ENCODE measurements around the gene LRRN3.
A peak's percentile ranks its signal among the peaks of the same experiment; 100 is the strongest.
"Not testable (repeated sequence)": the region's sequence is repeated elsewhere in the genome, so short reads cannot be mapped to it uniquely, and the experiment has no call there.

The LRRN3 gene

DNA sequence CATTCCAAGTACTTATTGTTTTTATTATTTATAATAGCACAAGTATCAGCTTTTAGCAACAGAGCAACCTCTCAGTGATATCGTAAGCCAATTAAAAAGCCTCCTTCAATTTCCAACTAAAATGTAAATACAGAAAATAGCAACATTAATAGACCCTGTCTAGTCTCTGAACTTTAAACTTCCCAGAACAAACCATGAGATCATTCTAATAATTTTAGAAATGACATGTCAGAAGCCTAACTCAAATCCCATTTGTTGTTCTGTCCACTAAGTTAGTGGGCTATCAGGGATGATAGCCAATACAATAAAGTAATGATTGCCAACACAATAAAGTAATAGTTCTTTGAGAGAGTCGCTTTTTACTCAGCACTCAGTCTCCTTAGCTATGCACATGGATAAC is 22.3 kb upstream of the LRRN3 start:
- Mint-ChIP-seq H3K4me1 (ENCODE audit: low read depth) (peaks cover 43% of the 10 kb centered on the region), H3K27ac (no peak overlapping the region), H3K27me3 (no peaks in the 10 kb centered on the region), H3K36me3 (ENCODE audit: low read depth) (peaks cover 4% of the 10 kb centered on the region), H3K9me3 (peaks cover 14% of the 10 kb centered on the region), H3K4me3 (no peak overlapping the region)

GRCh38 chr7:111071556-111071955 is 19.4 kb upstream of the LRRN3 start:
- Mint-ChIP-seq H3K27ac (no peak overlapping the region), H3K9me3 (no peaks in the 10 kb centered on the region), H3K4me1 (ENCODE audit: low read depth) (peaks cover 71% of the 10 kb centered on the region), H3K4me3 (no peak overlapping the region), H3K27me3 (no peaks in the 10 kb centered on the region), H3K36me3 (ENCODE audit: low read depth) (no peaks in the 10 kb centered on the region)

DNA sequence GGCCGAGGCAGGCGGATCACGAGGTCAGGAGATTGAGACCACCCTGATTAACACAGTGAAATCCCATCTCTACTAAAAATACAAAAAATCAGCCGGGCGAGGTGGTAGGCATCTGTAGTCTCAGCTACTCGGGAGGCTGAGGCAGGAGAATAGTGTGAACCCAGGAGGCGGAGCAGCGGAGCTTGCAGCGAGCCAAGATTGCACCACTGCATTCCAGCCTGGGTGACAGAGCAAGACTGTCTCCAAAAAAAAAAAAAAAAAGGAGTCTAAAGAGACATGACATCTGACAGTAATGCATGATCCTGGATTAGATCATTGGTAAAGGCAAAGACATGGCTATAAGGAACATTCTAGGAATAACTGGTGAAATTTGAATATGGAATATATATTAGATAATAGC is 18.3 kb upstream of the LRRN3 start:
- not testable (repeated sequence) for H3K4me3 Mint-ChIP-seq; H3K36me3 Mint-ChIP-seq (ENCODE audit: low read depth); H3K27me3 Mint-ChIP-seq; H3K9me3 Mint-ChIP-seq
- Mint-ChIP-seq H3K4me1 (ENCODE audit: low read depth) (peaks cover 76% of the 10 kb centered on the region), H3K27ac (peak overlapping the region; percentile 53)

- Mint-ChIP-seq H3K4me3 (peak overlapping the region; percentile 49), H3K4me1 (ENCODE audit: low read depth) (peaks cover 77% of the 10 kb centered on the region), H3K36me3 (ENCODE audit: low read depth) (no peaks in the 10 kb centered on the region), H3K9me3 (no peaks in the 10 kb centered on the region), H3K27me3 (no peaks in the 10 kb centered on the region), H3K27ac (peak overlapping the region; percentile 90)
Measured at GRCh38 chr7:111074071-111074747, 16.7 kb upstream of the LRRN3 start.

GRCh38 chr7:111074748-111075146 is 16.2 kb upstream of the LRRN3 start:
- H3K27ac Mint-ChIP-seq = peak overlapping the region; percentile 90
- no peaks in the 10 kb centered on the region for H3K36me3 Mint-ChIP-seq (ENCODE audit: low read depth)
- no peaks in the 10 kb centered on the region for H3K9me3 Mint-ChIP-seq
- peaks cover 78% of the 10 kb centered on the region for H3K4me1 Mint-ChIP-seq (ENCODE audit: low read depth)
- peak overlapping the region; percentile 31 for H3K4me3 Mint-ChIP-seq
- no peaks in the 10 kb centered on the region for H3K27me3 Mint-ChIP-seq

GRCh38 chr7:111075498-111075897 is 15.4 kb upstream of the LRRN3 start:
- no peak overlapping the region for H3K4me3 Mint-ChIP-seq
- no peaks in the 10 kb centered on the region for H3K36me3 Mint-ChIP-seq (ENCODE audit: low read depth)
- peak overlapping the region; percentile 89 for H3K27ac Mint-ChIP-seq
- H3K9me3 Mint-ChIP-seq = no peaks in the 10 kb centered on the region
- H3K27me3 Mint-ChIP-seq = no peaks in the 10 kb centered on the region
- H3K4me1 Mint-ChIP-seq (ENCODE audit: low read depth) = peaks cover 77% of the 10 kb centered on the region

GRCh38 chr7:111076205-111076604 is 14.7 kb upstream of the LRRN3 start:
- Mint-ChIP-seq H3K4me1 (ENCODE audit: low read depth) (peaks cover 80% of the 10 kb centered on the region), H3K4me3 (peak overlapping the region; percentile 33), H3K9me3 (no peaks in the 10 kb centered on the region), H3K27me3 (no peaks in the 10 kb centered on the region), H3K27ac (peak overlapping the region; percentile 89), H3K36me3 (ENCODE audit: low read depth) (no peaks in the 10 kb centered on the region)

DNA sequence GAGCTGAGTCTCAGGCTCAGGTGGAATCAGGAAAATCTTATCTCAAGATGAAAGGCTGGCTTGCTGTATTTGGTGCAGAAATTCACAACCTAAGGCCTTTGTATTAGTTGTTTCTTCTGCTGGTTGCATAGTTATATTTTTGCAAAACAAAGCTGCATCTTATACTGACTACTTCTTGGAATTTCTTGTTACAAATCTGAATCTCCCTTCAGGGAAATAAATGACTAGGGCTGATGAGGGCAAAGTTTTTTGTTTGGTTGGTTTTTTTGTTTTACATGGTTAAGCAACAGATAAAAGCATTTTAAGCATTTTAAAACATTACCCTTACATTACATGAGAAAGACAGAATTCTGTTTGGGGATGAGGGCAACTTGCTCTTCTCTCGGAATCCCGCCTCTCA is 13.9 kb upstream of the LRRN3 start:
- Mint-ChIP-seq H3K4me3 (no peak overlapping the region), H3K27me3 (no peaks in the 10 kb centered on the region), H3K36me3 (ENCODE audit: low read depth) (no peaks in the 10 kb centered on the region), H3K9me3 (no peaks in the 10 kb centered on the region), H3K4me1 (ENCODE audit: low read depth) (peaks cover 80% of the 10 kb centered on the region), H3K27ac (peak overlapping the region; percentile 89)

DNA sequence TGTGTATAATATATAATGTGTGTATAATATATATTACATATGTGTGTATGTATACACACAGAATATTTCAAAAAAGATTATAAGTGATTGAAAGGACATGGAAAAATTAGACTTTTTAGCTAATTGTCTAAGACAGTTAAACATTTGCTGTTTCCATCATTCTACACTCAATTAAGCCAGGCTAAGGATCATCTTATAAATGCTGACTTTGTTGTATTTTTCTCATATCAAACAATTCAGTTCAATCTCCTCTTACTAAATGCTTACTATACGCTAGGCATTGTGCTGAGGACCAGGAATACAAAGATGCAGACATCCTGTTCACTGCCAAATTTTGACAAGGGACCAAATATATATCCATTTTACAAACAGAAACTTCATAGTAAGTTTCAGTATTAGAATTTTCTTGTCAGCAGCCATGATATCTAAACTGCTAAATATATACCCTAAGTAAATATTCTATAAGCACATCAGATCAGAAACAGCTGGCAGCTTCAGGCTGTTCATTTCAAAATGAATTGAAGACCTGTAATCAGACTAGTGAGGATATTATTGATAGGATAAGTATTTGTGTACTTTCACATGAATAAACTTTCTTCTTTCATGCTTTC is 10.3 kb upstream of the LRRN3 start:
- Mint-ChIP-seq H3K27ac (peak overlapping the region; percentile 97), H3K36me3 (ENCODE audit: low read depth) (peaks cover 3% of the 10 kb centered on the region), H3K4me3 (no peak overlapping the region), H3K9me3 (peaks cover 2% of the 10 kb centered on the region), H3K27me3 (no peaks in the 10 kb centered on the region), H3K4me1 (ENCODE audit: low read depth) (peaks cover 83% of the 10 kb centered on the region)

DNA sequence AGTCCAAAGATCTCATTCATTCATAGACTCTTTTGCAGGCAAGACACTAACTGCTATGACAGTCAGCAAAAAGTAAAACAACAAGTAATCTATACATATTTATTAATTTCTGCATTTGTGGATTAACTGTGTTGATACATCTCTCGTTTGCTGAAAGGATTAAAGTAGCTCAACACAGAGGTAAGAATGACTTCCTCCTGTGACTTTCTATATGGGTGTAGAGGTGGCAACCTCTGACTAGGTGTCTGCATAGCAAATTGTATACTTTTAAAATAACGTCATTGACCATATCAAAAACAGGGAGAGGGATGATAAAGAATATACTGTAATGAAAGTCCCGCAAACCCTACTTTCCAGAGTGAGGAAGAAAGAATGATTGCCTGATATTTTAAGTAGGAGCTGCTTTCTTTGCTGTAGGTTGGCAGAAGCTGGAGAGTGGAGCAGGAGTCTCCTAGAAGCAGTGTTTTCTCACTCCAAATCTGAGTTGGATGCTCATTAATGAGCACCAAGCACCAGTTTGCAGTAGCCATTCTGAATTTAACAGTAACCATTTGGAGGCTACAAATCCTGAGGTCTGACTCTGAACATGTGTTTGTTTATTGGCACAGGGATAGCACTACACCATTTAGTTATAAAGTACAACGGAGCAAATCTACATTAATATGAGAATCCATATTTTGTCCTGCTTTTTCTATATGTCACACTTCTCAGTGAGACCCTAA is 9.2 kb upstream of the LRRN3 start:
- Mint-ChIP-seq H3K27ac (peak overlapping the region; percentile 97), H3K4me3 (peak overlapping the region; percentile 76), H3K27me3 (no peaks in the 10 kb centered on the region), H3K4me1 (ENCODE audit: low read depth) (peaks cover 83% of the 10 kb centered on the region), H3K36me3 (ENCODE audit: low read depth) (peaks cover 5% of the 10 kb centered on the region), H3K9me3 (peaks cover 4% of the 10 kb centered on the region)

DNA sequence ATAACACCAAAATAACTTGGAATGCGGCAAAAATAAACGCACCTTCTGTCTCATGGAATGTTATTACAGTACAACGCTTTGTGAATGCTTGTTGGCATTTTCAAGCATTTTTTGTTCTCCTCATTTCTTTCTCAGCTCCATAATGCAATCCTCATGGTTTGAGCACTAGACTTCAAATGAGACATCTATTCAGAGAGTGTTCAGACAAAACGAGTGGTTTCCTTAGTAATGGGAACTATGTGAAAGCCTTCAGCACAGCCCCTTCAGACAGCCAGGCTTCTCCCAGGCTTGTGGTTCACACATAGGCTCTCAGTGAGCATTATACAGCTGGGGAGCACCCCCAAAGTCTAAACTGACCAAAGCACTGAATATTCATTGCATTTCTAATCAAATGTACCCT is 8.6 kb upstream of the LRRN3 start:
- H3K36me3 Mint-ChIP-seq (ENCODE audit: low read depth) = peaks cover 5% of the 10 kb centered on the region
- H3K4me3 Mint-ChIP-seq = peak overlapping the region; percentile 76
- no peaks in the 10 kb centered on the region for H3K27me3 Mint-ChIP-seq
- H3K4me1 Mint-ChIP-seq (ENCODE audit: low read depth) = peaks cover 83% of the 10 kb centered on the region
- peak overlapping the region; percentile 97 for H3K27ac Mint-ChIP-seq
- H3K9me3 Mint-ChIP-seq = peaks cover 4% of the 10 kb centered on the region

DNA sequence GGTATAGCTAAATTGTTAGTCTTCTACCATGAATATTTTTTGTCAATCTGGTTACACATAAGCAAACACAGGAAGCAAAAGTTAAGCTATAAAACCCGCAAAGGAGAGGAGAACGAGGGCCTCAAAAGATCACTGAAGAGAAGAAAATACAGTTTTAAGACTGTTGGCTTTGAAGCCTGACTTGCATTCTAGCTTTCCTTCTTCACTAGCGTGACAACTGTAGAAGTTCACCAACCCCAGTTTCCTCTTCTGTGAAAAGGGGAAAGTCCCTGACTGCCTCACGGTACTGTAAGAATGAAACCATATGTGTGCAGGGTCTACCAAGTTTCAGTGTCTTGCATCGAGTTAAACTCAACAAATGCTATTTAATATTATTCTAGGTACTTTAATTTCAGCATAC is 7.5 kb upstream of the LRRN3 start:
- Mint-ChIP-seq H3K4me3 (peak overlapping the region; percentile 76), H3K36me3 (ENCODE audit: low read depth) (peaks cover 5% of the 10 kb centered on the region), H3K27ac (peak overlapping the region; percentile 97), H3K4me1 (ENCODE audit: low read depth) (peaks cover 89% of the 10 kb centered on the region), H3K9me3 (peaks cover 4% of the 10 kb centered on the region), H3K27me3 (no peaks in the 10 kb centered on the region)

GRCh38 chr7:111085356-111085755 is 5.6 kb upstream of the LRRN3 start:
- Mint-ChIP-seq H3K9me3 (peaks cover 4% of the 10 kb centered on the region), H3K4me1 (ENCODE audit: low read depth) (peaks cover 96% of the 10 kb centered on the region), H3K4me3 (peak overlapping the region; percentile 58), H3K27ac (peak overlapping the region; percentile 97), H3K36me3 (ENCODE audit: low read depth) (peaks cover 5% of the 10 kb centered on the region), H3K27me3 (no peaks in the 10 kb centered on the region)

DNA sequence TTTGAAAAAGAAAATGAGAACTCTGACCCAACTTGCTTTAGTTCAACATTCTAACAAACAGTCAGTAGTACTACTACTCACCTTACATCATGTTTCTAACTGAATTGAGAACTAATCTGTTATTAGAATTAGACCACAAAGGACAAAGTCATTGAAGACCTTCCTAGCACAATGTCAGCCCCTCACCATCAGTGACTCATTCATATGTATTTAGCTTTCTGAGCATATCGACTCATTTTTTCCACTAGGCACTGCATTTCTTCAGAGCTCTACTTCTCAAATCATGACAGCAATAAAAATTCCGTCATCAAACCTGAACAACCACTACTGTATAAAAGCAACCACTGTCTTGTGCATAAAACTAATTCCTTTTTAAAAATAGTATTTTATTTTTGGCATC is 4.4 kb upstream of the LRRN3 start:
- Mint-ChIP-seq H3K4me1 (ENCODE audit: low read depth) (peaks cover 90% of the 10 kb centered on the region), H3K9me3 (peaks cover 4% of the 10 kb centered on the region), H3K36me3 (ENCODE audit: low read depth) (peaks cover 5% of the 10 kb centered on the region), H3K4me3 (peak overlapping the region; percentile 48), H3K27me3 (no peaks in the 10 kb centered on the region), H3K27ac (peak overlapping the region; percentile 97)

GRCh38 chr7:111088328-111088727 is 2.6 kb upstream of the LRRN3 start:
- peak overlapping the region; percentile 91 for H3K27ac Mint-ChIP-seq
- H3K27me3 Mint-ChIP-seq = no peaks in the 10 kb centered on the region
- peaks cover 81% of the 10 kb centered on the region for H3K4me1 Mint-ChIP-seq (ENCODE audit: low read depth)
- H3K36me3 Mint-ChIP-seq (ENCODE audit: low read depth) = peaks cover 18% of the 10 kb centered on the region
- peak overlapping the region; percentile 27 for H3K4me3 Mint-ChIP-seq
- peaks cover 4% of the 10 kb centered on the region for H3K9me3 Mint-ChIP-seq

All from stimulated activated naive CD8-positive, alpha-beta T cell treated with anti-CD3 and anti-CD28 coated beads, Interleukin-15, Interleukin-2, amounts not matched to agents 100 ng/mL and 50 ng/mL, for 24 hours (primary cell).